SU-DHL-6 (cell line): Measurements from ENCODE around the gene WIPF3.

ENCODE experiments used
- EZH2phosphoT487 ChIP-seq: fragments of 200-600 bp; sonication (generic), shearing (Covaris generic); conservative IDR thresholded peaks from 2 replicates; pipeline ENCODE4 v1.6.1; 2018; ENCODE audit warnings: mild to moderate bottlenecking, antibody characterized with exemption, low read length, moderate library complexity, mixed read lengths
- TF ChIP-seq, protein P1 (sequence below): fragments of 200-600 bp; sonication (generic); IDR thresholded peaks from one replicate; pipeline ENCODE4 v1.5.1; 2017; ENCODE audit warnings: antibody characterized with exemption, mild to moderate bottlenecking, low read length, moderate library complexity; ENCODE audit not compliant: insufficient read depth, poor library complexity, severe bottlenecking

DNA sequence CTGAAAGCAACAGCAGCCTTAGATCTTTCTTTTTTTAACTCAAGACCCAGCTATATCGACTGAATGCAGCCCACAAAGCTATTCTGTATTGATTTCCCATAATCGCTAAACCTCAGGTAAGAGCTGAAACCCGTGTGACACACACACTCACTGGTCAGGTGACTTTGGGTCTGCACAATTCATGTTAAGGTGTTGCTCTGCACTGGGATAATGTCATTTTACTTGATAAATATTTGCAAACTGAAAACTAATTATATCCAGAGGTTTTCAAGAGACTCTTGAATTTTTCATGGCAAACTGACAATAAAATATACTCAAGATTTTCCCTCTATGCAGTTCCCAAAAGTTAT, 150.2 kb downstream of the WIPF3 start:
- TF ChIP-seq, protein P1, sequence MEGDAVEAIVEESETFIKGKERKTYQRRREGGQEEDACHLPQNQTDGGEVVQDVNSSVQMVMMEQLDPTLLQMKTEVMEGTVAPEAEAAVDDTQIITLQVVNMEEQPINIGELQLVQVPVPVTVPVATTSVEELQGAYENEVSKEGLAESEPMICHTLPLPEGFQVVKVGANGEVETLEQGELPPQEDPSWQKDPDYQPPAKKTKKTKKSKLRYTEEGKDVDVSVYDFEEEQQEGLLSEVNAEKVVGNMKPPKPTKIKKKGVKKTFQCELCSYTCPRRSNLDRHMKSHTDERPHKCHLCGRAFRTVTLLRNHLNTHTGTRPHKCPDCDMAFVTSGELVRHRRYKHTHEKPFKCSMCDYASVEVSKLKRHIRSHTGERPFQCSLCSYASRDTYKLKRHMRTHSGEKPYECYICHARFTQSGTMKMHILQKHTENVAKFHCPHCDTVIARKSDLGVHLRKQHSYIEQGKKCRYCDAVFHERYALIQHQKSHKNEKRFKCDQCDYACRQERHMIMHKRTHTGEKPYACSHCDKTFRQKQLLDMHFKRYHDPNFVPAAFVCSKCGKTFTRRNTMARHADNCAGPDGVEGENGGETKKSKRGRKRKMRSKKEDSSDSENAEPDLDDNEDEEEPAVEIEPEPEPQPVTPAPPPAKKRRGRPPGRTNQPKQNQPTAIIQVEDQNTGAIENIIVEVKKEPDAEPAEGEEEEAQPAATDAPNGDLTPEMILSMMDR = no peak
- no peak for TF ChIP-seq EZH2phosphoT487
